HEK293 (cell line): ENCODE data around the gene SP7.

Experiments
- FEZF1 ChIP-seq: fragments of 450-650 bp; formaldehyde crosslinking; IDR thresholded peaks from 2 replicates; pipeline ENCODE4 v1.5.1; 2016; ENCODE audit warnings: missing biosample characterization, missing genetic modification characterization
- GLI4 ChIP-seq: fragments of 450-650 bp; formaldehyde crosslinking; IDR thresholded peaks from 2 replicates; pipeline ENCODE4 v1.5.1; 2016; ENCODE audit warnings: missing biosample characterization, missing genetic modification characterization
- GLIS1 ChIP-seq: fragments of 450-650 bp; formaldehyde crosslinking; IDR thresholded peaks from 2 replicates; pipeline ENCODE4 v1.5.1; 2016; ENCODE audit warnings: missing biosample characterization, missing genetic modification characterization
- KLF1 ChIP-seq: fragments of 450-650 bp; formaldehyde crosslinking; IDR thresholded peaks from 2 replicates; pipeline ENCODE4 v1.5.1; 2016; ENCODE audit warnings: missing biosample characterization, missing genetic modification characterization
- KLF8 ChIP-seq: fragments of 450-650 bp; formaldehyde crosslinking; IDR thresholded peaks from 2 replicates; pipeline ENCODE4 v1.5.1; 2016; ENCODE audit warnings: missing biosample characterization, missing genetic modification characterization
- KLF9 ChIP-seq: fragments of 450-650 bp; formaldehyde crosslinking; IDR thresholded peaks from 2 replicates; pipeline ENCODE4 v1.5.1; 2016; ENCODE audit warnings: missing biosample characterization, missing genetic modification characterization, low read depth
- OVOL3 ChIP-seq: fragments of 450-650 bp; formaldehyde crosslinking; IDR thresholded peaks from 2 replicates; pipeline ENCODE4 v1.5.1; 2016; ENCODE audit warnings: missing biosample characterization, missing genetic modification characterization
- SP3 ChIP-seq: fragments of 450-650 bp; formaldehyde crosslinking; IDR thresholded peaks from 2 replicates; pipeline ENCODE4 v1.5.1; 2016; ENCODE audit warnings: missing biosample characterization, missing genetic modification characterization
- WT1 ChIP-seq: fragments of 450-650 bp; formaldehyde crosslinking; IDR thresholded peaks from 2 replicates; pipeline ENCODE4 v1.5.1; 2016; ENCODE audit warnings: missing biosample characterization, missing genetic modification characterization
- YY2 ChIP-seq: fragments of 450-650 bp; formaldehyde crosslinking; IDR thresholded peaks from 2 replicates; pipeline ENCODE4 v1.5.1; 2016; ENCODE audit warnings: missing biosample characterization, missing genetic modification characterization
- ZBTB48 ChIP-seq: fragments of 450-650 bp; formaldehyde crosslinking; IDR thresholded peaks from 2 replicates; pipeline ENCODE4 v1.5.1; 2016; ENCODE audit warnings: missing biosample characterization, missing genetic modification characterization
- ZBTB8A ChIP-seq: fragments of 450-650 bp; formaldehyde crosslinking; IDR thresholded peaks from 2 replicates; pipeline ENCODE4 v1.5.1; 2016; ENCODE audit warnings: missing biosample characterization, missing genetic modification characterization
- ZNF112 ChIP-seq: fragments of 450-650 bp; formaldehyde crosslinking; IDR thresholded peaks from 2 replicates; pipeline ENCODE4 v1.5.0; 2017; ENCODE audit warnings: missing biosample characterization, missing genetic modification characterization
- ZNF132 ChIP-seq: fragments of 450-650 bp; formaldehyde crosslinking; IDR thresholded peaks from 2 replicates; pipeline ENCODE4 v1.5.1; 2017; ENCODE audit warnings: missing biosample characterization, missing genetic modification characterization, borderline replicate concordance
- ZNF2 ChIP-seq: fragments of 450-650 bp; formaldehyde crosslinking; IDR thresholded peaks from 2 replicates; pipeline ENCODE4 v1.5.1; 2016; ENCODE audit warnings: missing biosample characterization, missing genetic modification characterization
- ZNF266 ChIP-seq: fragments of 450-650 bp; formaldehyde crosslinking; IDR thresholded peaks from 2 replicates; pipeline ENCODE4 v1.5.1; 2016; ENCODE audit warnings: missing biosample characterization, missing genetic modification characterization, low read depth
- ZNF292 ChIP-seq: fragments of 450-650 bp; formaldehyde crosslinking; IDR thresholded peaks from 2 replicates; pipeline ENCODE4 v1.5.1; 2016; ENCODE audit warnings: low read depth, missing biosample characterization, missing genetic modification characterization, borderline replicate concordance
- ZNF311 ChIP-seq: fragments of 450-650 bp; formaldehyde crosslinking; IDR thresholded peaks from 2 replicates; pipeline ENCODE4 v1.5.1; 2017; ENCODE audit warnings: missing biosample characterization, missing genetic modification characterization, borderline replicate concordance
- ZNF335 ChIP-seq: fragments of 450-650 bp; formaldehyde crosslinking; conservative IDR thresholded peaks from 2 replicates; pipeline ENCODE4 v1.5.1; 2016; ENCODE audit warnings: missing biosample characterization, missing genetic modification characterization
- ZNF341 ChIP-seq: fragments of 450-650 bp; formaldehyde crosslinking; IDR thresholded peaks from 2 replicates; pipeline ENCODE4; 2016; ENCODE audit warnings: low read depth, missing biosample characterization, missing genetic modification characterization
- ZNF596 ChIP-seq: fragments of 450-650 bp; IDR thresholded peaks from 2 replicates; pipeline ENCODE4 v1.5.0; 2018; ENCODE audit warnings: missing biosample characterization, mild to moderate bottlenecking, missing genetic modification characterization, moderate library complexity
- ZNF610 ChIP-seq: fragments of 450-650 bp; formaldehyde crosslinking; IDR thresholded peaks from 2 replicates; pipeline ENCODE4 v1.5.1; 2016; ENCODE audit warnings: missing biosample characterization, missing genetic modification characterization, borderline replicate concordance
- ZNF621 ChIP-seq: fragments of 450-650 bp; formaldehyde crosslinking; IDR thresholded peaks from 2 replicates; pipeline ENCODE4 v1.5.1; 2017; ENCODE audit warnings: missing biosample characterization, missing genetic modification characterization
- ZNF623 ChIP-seq: fragments of 450-650 bp; formaldehyde crosslinking; IDR thresholded peaks from 2 replicates; pipeline ENCODE4 v1.5.1; 2016; ENCODE audit warnings: missing biosample characterization, missing genetic modification characterization
- ZNF670 ChIP-seq: fragments of 450-650 bp; formaldehyde crosslinking; IDR thresholded peaks from 2 replicates; pipeline ENCODE4 v1.5.1; 2016; ENCODE audit warnings: missing biosample characterization, missing genetic modification characterization, low read depth
- ZNF785 ChIP-seq: fragments of 450-650 bp; formaldehyde crosslinking; IDR thresholded peaks from 2 replicates; pipeline ENCODE4 v1.5.1; 2016; ENCODE audit warnings: missing biosample characterization, missing genetic modification characterization
- ZNF791 ChIP-seq: fragments of 450-650 bp; formaldehyde crosslinking; IDR thresholded peaks from 2 replicates; pipeline ENCODE4 v1.5.1; 2016; ENCODE audit warnings: missing biosample characterization, missing genetic modification characterization
- ZNF792 ChIP-seq: fragments of 450-650 bp; formaldehyde crosslinking; IDR thresholded peaks from 2 replicates; pipeline ENCODE4 v1.5.1; 2016; ENCODE audit warnings: missing biosample characterization, missing genetic modification characterization
- ZSCAN30 ChIP-seq: fragments of 450-650 bp; IDR thresholded peaks from 2 replicates; pipeline ENCODE4 v1.5.1; 2018; ENCODE audit warnings: missing biosample characterization, mild to moderate bottlenecking, missing genetic modification characterization, moderate library complexity
- TF ChIP-seq, protein P1 (sequence below): fragments of 450-650 bp; IDR thresholded peaks from 2 replicates; pipeline ENCODE4 v1.5.1; 2018; ENCODE audit warnings: missing biosample characterization, mild to moderate bottlenecking, missing genetic modification characterization
- TF ChIP-seq, protein P2 (sequence below): IDR thresholded peaks from 2 replicates; pipeline ENCODE4 v1.6.1; 2011; ENCODE audit warnings: mild to moderate bottlenecking, low read depth, low read length, borderline replicate concordance
- TF ChIP-seq, protein P3 (sequence below): fragments of 450-650 bp; formaldehyde crosslinking; IDR thresholded peaks from 2 replicates; pipeline ENCODE4 v1.5.1; 2016; ENCODE audit warnings: missing biosample characterization, missing genetic modification characterization
- TF ChIP-seq, protein P4 (sequence below): sonication (generic); formaldehyde crosslinking; IDR thresholded peaks from 2 replicates; pipeline ENCODE4 v1.8.1; 2022; ENCODE audit warnings: mild to moderate bottlenecking, moderate library complexity, missing genetic modification reagents
- TF ChIP-seq, protein P5 (sequence below): fragments of 450-650 bp; formaldehyde crosslinking; IDR thresholded peaks from 2 replicates; pipeline ENCODE4 v1.5.1; 2016; ENCODE audit warnings: missing biosample characterization, missing genetic modification characterization

SP7 gene

DNA sequence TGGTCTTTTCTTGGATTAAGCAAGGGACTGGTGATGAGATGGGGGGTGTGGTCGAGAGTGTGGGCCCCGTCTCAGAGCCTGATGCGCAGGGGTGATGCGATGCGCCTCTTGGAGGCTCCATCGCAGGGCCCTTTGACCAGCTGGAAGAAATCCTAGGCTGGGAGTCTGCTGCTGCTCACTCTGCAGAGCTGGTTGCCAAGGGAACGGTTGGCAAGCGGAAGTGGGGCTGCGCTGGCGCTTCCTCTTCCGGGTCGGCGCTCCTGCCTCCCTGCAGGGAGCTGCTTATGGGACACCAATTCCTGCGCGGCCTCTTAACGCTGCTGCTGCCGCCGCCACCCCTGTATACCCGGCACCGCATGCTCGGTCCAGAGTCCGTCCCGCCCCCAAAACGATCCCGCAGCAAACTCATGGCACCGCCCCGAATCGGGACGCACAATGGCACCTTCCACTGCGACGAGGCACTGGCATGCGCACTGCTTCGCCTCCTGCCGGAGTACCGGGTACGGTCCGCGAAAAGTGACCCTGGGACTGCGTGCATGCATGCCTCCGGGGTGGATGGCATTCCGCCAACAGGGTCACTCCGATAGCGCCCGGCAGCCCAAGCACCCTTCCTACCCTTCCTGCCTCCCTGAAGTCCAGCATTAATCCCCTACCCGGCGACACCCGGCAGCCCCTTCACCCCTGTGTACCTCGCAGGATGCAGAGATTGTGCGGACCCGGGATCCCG is 36.5 kb downstream of the SP7 start, which contains the start of gene MYG1 (continued):
- TF ChIP-seq GLI4: peak; percentile 45; the same call in 1 of the 2 replicates
- no peak for TF ChIP-seq ZNF266 (tag by site-specific recombination)
- no peak for TF ChIP-seq ZNF112 (tag by site-specific recombination)
- peak; percentile 92 for TF ChIP-seq YY2 (tag by site-specific recombination)
- TF ChIP-seq KLF8: peak; percentile 70; the same call in 1 of the 2 replicates
- TF ChIP-seq, protein P1, sequence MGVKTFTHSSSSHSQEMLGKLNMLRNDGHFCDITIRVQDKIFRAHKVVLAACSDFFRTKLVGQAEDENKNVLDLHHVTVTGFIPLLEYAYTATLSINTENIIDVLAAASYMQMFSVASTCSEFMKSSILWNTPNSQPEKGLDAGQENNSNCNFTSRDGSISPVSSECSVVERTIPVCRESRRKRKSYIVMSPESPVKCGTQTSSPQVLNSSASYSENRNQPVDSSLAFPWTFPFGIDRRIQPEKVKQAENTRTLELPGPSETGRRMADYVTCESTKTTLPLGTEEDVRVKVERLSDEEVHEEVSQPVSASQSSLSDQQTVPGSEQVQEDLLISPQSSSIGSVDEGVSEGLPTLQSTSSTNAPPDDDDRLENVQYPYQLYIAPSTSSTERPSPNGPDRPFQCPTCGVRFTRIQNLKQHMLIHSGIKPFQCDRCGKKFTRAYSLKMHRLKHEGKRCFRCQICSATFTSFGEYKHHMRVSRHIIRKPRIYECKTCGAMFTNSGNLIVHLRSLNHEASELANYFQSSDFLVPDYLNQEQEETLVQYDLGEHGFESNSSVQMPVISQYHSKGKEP (tag by site-specific recombination): no peak
- TF ChIP-seq ZNF791: no peak
- TF ChIP-seq ZNF341: peak; percentile 73
- TF ChIP-seq OVOL3 (tag by site-specific recombination): 0 out of 2 replicates have a peak, but pooled peaks have one; percentile 25
- no peak for TF ChIP-seq ZNF292
- TF ChIP-seq KLF1: no peak; the same call in 1 of the 2 replicates
- TF ChIP-seq ZBTB48 (tag by site-specific recombination): peak; percentile 81
- TF ChIP-seq WT1 (tag by site-specific recombination): peak; percentile 80
- TF ChIP-seq ZBTB8A (tag by site-specific recombination): peak; percentile 50
- peak; percentile 49 for TF ChIP-seq GLIS1
- peak; percentile 89; the same call in 1 of the 2 replicates for TF ChIP-seq ZNF2 (tag by site-specific recombination)
- no peak for TF ChIP-seq ZNF596
- TF ChIP-seq, protein P2, sequence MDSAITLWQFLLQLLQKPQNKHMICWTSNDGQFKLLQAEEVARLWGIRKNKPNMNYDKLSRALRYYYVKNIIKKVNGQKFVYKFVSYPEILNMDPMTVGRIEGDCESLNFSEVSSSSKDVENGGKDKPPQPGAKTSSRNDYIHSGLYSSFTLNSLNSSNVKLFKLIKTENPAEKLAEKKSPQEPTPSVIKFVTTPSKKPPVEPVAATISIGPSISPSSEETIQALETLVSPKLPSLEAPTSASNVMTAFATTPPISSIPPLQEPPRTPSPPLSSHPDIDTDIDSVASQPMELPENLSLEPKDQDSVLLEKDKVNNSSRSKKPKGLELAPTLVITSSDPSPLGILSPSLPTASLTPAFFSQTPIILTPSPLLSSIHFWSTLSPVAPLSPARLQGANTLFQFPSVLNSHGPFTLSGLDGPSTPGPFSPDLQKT: 0 out of 2 replicates have a peak, but pooled peaks have one; percentile 22
- TF ChIP-seq, protein P3, sequence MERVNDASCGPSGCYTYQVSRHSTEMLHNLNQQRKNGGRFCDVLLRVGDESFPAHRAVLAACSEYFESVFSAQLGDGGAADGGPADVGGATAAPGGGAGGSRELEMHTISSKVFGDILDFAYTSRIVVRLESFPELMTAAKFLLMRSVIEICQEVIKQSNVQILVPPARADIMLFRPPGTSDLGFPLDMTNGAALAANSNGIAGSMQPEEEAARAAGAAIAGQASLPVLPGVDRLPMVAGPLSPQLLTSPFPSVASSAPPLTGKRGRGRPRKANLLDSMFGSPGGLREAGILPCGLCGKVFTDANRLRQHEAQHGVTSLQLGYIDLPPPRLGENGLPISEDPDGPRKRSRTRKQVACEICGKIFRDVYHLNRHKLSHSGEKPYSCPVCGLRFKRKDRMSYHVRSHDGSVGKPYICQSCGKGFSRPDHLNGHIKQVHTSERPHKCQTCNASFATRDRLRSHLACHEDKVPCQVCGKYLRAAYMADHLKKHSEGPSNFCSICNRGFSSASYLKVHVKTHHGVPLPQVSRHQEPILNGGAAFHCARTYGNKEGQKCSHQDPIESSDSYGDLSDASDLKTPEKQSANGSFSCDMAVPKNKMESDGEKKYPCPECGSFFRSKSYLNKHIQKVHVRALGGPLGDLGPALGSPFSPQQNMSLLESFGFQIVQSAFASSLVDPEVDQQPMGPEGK (tag by site-specific recombination): peak; percentile 49
- peak; percentile 60; the same call in 1 of the 2 replicates for TF ChIP-seq ZSCAN30 (tag by site-specific recombination)
- 0 out of 2 replicates have a peak, but pooled peaks have one; percentile 33 for TF ChIP-seq ZNF785 (tag by site-specific recombination)
- TF ChIP-seq SP3: peak; percentile 82
- TF ChIP-seq, protein P4, sequence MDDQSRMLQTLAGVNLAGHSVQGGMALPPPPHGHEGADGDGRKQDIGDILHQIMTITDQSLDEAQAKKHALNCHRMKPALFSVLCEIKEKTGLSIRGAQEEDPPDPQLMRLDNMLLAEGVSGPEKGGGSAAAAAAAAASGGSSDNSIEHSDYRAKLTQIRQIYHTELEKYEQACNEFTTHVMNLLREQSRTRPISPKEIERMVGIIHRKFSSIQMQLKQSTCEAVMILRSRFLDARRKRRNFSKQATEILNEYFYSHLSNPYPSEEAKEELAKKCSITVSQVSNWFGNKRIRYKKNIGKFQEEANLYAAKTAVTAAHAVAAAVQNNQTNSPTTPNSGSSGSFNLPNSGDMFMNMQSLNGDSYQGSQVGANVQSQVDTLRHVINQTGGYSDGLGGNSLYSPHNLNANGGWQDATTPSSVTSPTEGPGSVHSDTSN (CRISPR knock-in tag): peak; percentile 49
- TF ChIP-seq, protein P5, sequence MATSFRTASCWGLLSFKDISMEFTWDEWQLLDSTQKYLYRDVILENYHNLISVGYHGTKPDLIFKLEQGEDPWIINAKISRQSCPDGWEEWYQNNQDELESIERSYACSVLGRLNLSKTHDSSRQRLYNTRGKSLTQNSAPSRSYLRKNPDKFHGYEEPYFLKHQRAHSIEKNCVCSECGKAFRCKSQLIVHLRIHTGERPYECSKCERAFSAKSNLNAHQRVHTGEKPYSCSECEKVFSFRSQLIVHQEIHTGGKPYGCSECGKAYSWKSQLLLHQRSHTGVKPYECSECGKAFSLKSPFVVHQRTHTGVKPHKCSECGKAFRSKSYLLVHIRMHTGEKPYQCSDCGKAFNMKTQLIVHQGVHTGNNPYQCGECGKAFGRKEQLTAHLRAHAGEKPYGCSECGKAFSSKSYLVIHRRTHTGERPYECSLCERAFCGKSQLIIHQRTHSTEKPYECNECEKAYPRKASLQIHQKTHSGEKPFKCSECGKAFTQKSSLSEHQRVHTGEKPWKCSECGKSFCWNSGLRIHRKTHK (tag by site-specific recombination): no peak
- peak; percentile 75 for TF ChIP-seq ZNF610 (tag by site-specific recombination)
- no peak for TF ChIP-seq ZNF132
- TF ChIP-seq ZNF670 (tag by site-specific recombination): no peak
- TF ChIP-seq ZNF623 (tag by site-specific recombination): 0 out of 2 replicates have a peak, but pooled peaks have one; percentile 12
- TF ChIP-seq ZNF792 (tag by site-specific recombination): 0 out of 2 replicates have a peak, but pooled peaks have one; percentile 81
- no peak for TF ChIP-seq ZNF311 (tag by site-specific recombination)
- peak; percentile 84 for TF ChIP-seq ZNF335
- TF ChIP-seq ZNF621 (tag by site-specific recombination): no peak
- peak; percentile 56 for TF ChIP-seq FEZF1 (tag by site-specific recombination)
- peak; percentile 84 for TF ChIP-seq KLF9 (tag by site-specific recombination)
